Duodenal mucosa (tissue), 2 donors: Measurements from ENCODE around the gene GAPVD1.
"Not testable (repeated sequence)": the region's sequence is repeated elsewhere in the genome, so short reads cannot be mapped to it uniquely, and the experiment has no call there.

ENCODE experiments used
- H3K27ac ChIP-seq: one replicate; pipeline ENCODE4 v1.7.0; 2013; ENCODE audit warnings: low read depth, low read length
- H3K27me3 ChIP-seq, 2 donors: one replicate each; pipeline ENCODE4 v1.7.0; 2013; ENCODE audit warnings: low read length in 2 of 2, control low read depth in 1 of 2; ENCODE audit not compliant: insufficient read depth in 2 of 2, control insufficient read depth in 1 of 2
- H3K36me3 ChIP-seq, 2 donors: one replicate each; pipeline ENCODE4 v1.7.0; 2013; ENCODE audit warnings: low read length in 2 of 2, control low read depth in 1 of 2; ENCODE audit not compliant: insufficient read depth in 2 of 2, control insufficient read depth in 1 of 2
- H3K4me1 ChIP-seq, 2 donors: one replicate each; pipeline ENCODE4 v1.7.0; 2013; ENCODE audit warnings: low read length in 2 of 2, control low read depth in 1 of 2; ENCODE audit not compliant: insufficient read depth in 2 of 2, control insufficient read depth in 1 of 2
- H3K4me3 ChIP-seq, 2 donors: one replicate each; pipeline ENCODE4 v1.7.0; 2013; ENCODE audit warnings: low read length in 2 of 2, low read depth in 1 of 2
- H3K9ac ChIP-seq, 2 donors: one replicate each; pipeline ENCODE4 v1.7.0; 2013; ENCODE audit warnings: low read length in 2 of 2, low read depth in 1 of 2
- H3K9me3 ChIP-seq, 2 donors: one replicate each; pipeline ENCODE4 v1.7.0; 2013; ENCODE audit warnings: low read length in 2 of 2, control low read depth in 1 of 2; ENCODE audit not compliant: control insufficient read depth in 1 of 2

Gene GAPVD1, protein sequence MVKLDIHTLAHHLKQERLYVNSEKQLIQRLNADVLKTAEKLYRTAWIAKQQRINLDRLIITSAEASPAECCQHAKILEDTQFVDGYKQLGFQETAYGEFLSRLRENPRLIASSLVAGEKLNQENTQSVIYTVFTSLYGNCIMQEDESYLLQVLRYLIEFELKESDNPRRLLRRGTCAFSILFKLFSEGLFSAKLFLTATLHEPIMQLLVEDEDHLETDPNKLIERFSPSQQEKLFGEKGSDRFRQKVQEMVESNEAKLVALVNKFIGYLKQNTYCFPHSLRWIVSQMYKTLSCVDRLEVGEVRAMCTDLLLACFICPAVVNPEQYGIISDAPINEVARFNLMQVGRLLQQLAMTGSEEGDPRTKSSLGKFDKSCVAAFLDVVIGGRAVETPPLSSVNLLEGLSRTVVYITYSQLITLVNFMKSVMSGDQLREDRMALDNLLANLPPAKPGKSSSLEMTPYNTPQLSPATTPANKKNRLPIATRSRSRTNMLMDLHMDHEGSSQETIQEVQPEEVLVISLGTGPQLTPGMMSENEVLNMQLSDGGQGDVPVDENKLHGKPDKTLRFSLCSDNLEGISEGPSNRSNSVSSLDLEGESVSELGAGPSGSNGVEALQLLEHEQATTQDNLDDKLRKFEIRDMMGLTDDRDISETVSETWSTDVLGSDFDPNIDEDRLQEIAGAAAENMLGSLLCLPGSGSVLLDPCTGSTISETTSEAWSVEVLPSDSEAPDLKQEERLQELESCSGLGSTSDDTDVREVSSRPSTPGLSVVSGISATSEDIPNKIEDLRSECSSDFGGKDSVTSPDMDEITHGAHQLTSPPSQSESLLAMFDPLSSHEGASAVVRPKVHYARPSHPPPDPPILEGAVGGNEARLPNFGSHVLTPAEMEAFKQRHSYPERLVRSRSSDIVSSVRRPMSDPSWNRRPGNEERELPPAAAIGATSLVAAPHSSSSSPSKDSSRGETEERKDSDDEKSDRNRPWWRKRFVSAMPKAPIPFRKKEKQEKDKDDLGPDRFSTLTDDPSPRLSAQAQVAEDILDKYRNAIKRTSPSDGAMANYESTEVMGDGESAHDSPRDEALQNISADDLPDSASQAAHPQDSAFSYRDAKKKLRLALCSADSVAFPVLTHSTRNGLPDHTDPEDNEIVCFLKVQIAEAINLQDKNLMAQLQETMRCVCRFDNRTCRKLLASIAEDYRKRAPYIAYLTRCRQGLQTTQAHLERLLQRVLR (N-terminal part only)

DNA sequence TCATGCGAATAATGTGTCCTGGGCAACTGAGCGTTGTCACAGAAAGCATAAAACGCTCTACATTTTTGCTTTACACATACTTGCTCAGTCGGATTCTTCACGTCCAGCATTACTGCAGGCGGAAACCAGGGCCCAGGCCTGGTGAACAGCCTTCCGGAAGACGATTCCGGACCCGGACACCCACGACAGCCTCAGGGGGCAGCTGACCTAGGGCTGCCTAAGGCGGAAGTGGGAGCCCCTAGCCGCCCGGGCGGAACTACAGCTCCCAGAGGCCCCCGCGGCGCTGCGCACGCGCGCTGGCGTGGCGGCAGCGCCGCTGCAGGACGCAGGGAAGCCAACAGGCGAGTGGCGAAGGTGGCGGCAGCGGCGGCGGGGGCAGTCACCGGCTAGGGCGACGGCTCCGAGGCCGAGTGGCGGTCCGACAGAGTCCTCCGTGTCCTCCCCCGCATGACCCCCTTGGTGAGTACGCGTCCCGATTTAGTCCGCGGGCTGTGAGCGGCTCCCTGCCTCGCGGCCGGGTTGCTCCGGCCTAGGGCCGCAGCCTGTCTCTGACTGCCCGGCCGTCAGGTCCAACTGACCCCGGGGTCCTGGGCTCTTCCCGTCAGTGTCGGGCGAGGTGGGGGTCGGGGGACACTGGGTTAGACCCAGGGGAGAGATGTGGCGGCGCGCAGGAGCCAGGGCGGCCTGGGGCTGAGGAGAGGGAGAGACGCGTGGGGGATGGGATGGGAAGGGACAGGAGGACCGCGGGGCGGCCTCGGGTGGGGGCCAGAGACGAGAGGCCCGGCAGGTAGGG, at the start of gene GAPVD1:
Gene GAPVD1 (plus strand): TSS at position 326 of the 793 bp plus-strand sequence. CDS start 37,096 bp downstream, outside the sequence.
- Histone ChIP-seq H3K4me1 (peaks cover 6 to 16% of the 10 kb centered on the region in 2 donors), H3K27me3 (no peaks in the 10 kb centered on the region), H3K4me3 (peak within 1 kb of the TSS; percentile 94 to 96), H3K9me3 (no peaks in the 10 kb centered on the region), H3K36me3 (peaks cover 0 to 9% of the 10 kb centered on the region in 2 donors), H3K9ac (peak within 1 kb of the TSS; percentile 76 to 95), H3K27ac (peak within 1 kb of the TSS; percentile 86)

DNA sequence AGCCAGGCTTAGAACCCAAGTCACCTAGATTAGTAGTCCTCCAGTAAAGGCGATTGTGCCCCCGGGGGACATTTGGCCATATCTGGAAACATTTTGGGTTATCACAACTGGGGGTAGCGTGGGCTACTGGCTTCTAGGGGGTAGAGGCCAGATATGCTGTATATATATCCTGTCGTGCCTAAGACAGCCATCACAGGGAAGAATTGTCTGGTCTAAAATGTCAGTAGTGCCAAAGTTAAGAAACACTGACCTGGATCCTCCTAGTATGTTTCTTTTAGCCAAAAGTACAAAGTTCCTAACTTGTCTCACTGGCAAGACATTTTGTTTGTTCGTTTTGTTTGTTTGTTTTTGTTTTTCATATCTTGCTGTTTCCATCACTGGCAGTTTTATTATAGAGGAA, 47.4 kb upstream of the GAPVD1 start:
- Histone ChIP-seq H3K36me3 (peaks cover 6 to 24% of the 10 kb centered on the region in 2 donors), H3K4me3 (no peak overlapping the region)

GRCh38 chr9:125218621-125219020, 43.0 kb upstream of the GAPVD1 start:
- no peaks in the 10 kb centered on the region for H3K9me3 ChIP-seq
- peaks cover 0 to 18% of the 10 kb centered on the region in 2 donors for H3K36me3 ChIP-seq
- H3K4me1 ChIP-seq = no peaks in the 10 kb centered on the region
- no peak overlapping the region for H3K27ac ChIP-seq
- H3K9ac ChIP-seq = no peak overlapping the region
- no peak overlapping the region for H3K4me3 ChIP-seq
- no peaks in the 10 kb centered on the region for H3K27me3 ChIP-seq

More for the DNA sequence above, 47.4 kb upstream of the GAPVD1 start:
- Histone ChIP-seq H3K9ac (no peak overlapping the region), H3K4me1 (no peaks in the 10 kb centered on the region), H3K27me3 (no peaks in the 10 kb centered on the region), H3K9me3 (no peaks in the 10 kb centered on the region), H3K27ac (no peak overlapping the region)

- not testable (repeated sequence) for H3K9me3 ChIP-seq, H3K4me3 ChIP-seq, H3K27ac ChIP-seq, H3K9ac ChIP-seq, H3K4me1 ChIP-seq, H3K27me3 ChIP-seq
- H3K36me3 ChIP-seq = peaks cover 10 to 19% of the 10 kb centered on the region in 2 donors
Measured at GRCh38 chr9:125224858-125225257, 36.8 kb upstream of the GAPVD1 start.

GRCh38 chr9:125227761-125228160, 33.9 kb upstream of the GAPVD1 start:
- no peaks in the 10 kb centered on the region for H3K27me3 ChIP-seq
- H3K4me3 ChIP-seq = no peak overlapping the region
- H3K36me3 ChIP-seq = peaks cover 14 to 19% of the 10 kb centered on the region in 2 donors
- H3K27ac ChIP-seq = no peak overlapping the region
- no peaks in the 10 kb centered on the region for H3K9me3 ChIP-seq
- no peaks in the 10 kb centered on the region for H3K4me1 ChIP-seq
- no peak overlapping the region for H3K9ac ChIP-seq

DNA sequence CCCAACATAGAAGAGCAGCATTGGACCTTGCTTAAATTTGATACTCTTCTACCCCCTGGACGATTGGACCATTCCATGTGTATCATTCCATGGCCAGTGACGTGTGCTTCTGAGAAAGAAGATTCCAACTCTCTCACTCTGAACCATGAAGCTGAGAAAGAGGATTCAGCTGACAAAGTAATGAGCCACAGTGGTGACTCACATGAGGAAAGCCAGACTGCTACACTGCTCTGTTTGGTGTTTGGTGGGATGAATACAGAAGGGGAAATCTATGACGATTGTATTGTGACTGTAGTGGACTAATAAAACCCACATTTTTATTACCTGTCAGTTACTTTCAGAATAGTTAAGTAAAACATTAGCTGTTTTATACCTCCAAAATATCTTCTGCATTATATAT, 27.9 kb upstream of the GAPVD1 start:
- H3K9ac ChIP-seq = no peak overlapping the region
- H3K4me1 ChIP-seq = peaks cover 28 to 33% of the 10 kb centered on the region in 2 donors
- H3K4me3 ChIP-seq = no peak overlapping the region
- peaks cover 37 to 62% of the 10 kb centered on the region in 2 donors for H3K36me3 ChIP-seq
- H3K27ac ChIP-seq = no peak overlapping the region
- no peaks in the 10 kb centered on the region for H3K9me3 ChIP-seq
- H3K27me3 ChIP-seq = no peaks in the 10 kb centered on the region

- Histone ChIP-seq H3K36me3 (peaks cover 41 to 67% of the 10 kb centered on the region in 2 donors), H3K4me1 (peaks cover 32 to 36% of the 10 kb centered on the region in 2 donors)
- not testable (repeated sequence) for H3K27ac ChIP-seq, H3K4me3 ChIP-seq, H3K9me3 ChIP-seq, H3K9ac ChIP-seq, H3K27me3 ChIP-seq
Measured at GRCh38 chr9:125234099-125234498, 27.5 kb upstream of the GAPVD1 start.

DNA sequence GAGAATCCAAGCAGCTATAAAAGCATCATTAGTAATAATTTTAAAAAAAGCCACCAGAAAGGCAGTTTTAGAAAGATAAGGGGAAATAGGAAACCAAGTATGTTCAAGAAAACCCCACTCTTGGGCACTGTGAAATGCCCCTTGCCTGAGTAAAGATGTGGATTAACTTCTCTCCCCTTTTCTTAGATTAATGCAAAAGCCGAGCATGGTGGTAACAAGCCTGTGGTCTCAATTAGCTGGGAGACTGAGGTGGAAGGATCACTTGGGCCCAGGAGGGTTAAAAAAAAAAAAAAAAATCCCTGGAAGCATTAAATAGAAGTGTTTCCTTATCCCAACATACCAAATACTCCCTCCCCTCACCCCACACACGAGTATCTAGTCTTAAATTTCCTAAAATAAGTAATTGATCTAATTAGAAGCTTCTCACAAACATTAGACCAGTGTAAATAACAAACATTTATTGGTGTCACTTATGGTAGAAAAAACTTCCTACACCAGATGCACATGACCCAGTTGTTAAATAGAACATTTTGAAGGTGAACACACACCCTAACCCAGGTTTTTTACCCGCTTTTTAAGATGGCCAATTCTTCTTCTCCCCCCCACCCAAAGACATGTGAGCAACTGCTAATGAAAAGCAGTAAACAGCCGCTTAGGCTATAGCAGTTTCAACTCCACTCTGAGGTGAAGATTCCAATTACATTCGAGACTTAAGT, 25.7 kb upstream of the GAPVD1 start:
- Histone ChIP-seq H3K4me3 (peak overlapping the region; percentile 27 to 28), H3K9me3 (no peaks in the 10 kb centered on the region), H3K27ac (no peak overlapping the region), H3K27me3 (no peaks in the 10 kb centered on the region), H3K36me3 (peaks cover 35 to 62% of the 10 kb centered on the region in 2 donors), H3K9ac (no peak overlapping the region), H3K4me1 (peaks cover 39 to 40% of the 10 kb centered on the region in 2 donors)
